Measurements from ENCODE around the gene THY1.

THY1 gene

DNA sequence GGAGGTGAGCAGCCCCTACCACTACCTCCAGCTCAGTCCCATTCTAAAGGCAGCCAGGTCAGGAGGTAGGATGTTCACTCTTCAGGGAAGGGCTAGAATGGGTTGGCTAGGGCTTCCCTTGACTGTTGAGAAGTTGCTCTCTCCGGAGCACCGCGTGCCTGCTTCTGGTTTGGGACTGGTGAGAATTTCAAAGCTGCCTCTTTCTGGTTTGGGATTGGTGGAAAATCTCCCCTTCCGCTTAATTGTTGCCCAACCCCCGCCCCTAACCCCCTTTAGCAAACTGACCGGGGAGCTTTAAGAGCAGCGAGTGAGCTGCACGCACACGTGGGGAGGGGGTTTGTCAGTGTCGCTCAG is 42.2 kb downstream of the THY1 start:
- peak overlapping the region; percentile 53 for H3K4me3 ChIP-seq (ENCODE audit: low read length)

DNA sequence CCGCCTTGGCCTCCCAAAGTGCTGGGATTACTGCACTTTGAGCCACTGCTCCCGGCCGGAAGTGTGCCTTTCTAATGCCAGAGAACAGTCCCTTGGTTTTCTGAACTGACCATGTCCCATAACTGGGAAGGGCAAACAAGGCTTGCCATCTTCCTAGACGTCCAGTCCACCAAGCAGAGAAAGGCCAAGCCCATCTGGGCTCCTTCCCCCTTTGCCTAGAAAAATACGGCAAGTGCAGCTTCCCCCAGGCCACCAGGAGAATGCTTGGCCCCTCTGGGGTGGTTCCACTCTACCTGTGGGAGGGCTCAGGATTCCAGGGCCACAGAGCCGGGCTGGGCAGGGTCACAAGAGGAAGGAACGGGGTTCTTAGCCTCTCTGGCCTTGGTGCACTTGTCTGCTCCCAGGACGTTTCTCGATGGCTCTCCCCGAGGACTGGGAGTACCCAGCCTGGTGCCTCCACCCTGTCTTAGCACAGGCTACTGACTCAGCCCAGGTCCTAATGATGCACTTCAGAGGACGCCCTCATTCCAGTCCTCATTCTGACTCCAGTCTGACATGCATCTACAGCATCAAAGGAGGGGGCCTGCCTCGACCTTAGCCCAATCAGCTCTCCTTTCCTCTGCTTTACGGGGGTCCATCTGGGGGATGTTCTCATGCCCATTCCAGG is 42.7 kb downstream of the THY1 start:
- TF ChIP-seq, protein P1, sequence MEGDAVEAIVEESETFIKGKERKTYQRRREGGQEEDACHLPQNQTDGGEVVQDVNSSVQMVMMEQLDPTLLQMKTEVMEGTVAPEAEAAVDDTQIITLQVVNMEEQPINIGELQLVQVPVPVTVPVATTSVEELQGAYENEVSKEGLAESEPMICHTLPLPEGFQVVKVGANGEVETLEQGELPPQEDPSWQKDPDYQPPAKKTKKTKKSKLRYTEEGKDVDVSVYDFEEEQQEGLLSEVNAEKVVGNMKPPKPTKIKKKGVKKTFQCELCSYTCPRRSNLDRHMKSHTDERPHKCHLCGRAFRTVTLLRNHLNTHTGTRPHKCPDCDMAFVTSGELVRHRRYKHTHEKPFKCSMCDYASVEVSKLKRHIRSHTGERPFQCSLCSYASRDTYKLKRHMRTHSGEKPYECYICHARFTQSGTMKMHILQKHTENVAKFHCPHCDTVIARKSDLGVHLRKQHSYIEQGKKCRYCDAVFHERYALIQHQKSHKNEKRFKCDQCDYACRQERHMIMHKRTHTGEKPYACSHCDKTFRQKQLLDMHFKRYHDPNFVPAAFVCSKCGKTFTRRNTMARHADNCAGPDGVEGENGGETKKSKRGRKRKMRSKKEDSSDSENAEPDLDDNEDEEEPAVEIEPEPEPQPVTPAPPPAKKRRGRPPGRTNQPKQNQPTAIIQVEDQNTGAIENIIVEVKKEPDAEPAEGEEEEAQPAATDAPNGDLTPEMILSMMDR (IDR thresholded peaks at IDR 0.05; ENCODE audit: insufficient read depth, low read depth, low read length, missing control alignments) = no peak
- DNase-seq (ENCODE audit: low read depth) = peak; percentile 65

More for the DNA sequence above, 42.2 kb downstream of the THY1 start:
- DNase-seq (ENCODE audit: low read depth) = no peak
- TF ChIP-seq, protein P1 (IDR thresholded peaks at IDR 0.05; ENCODE audit: insufficient read depth, low read depth, low read length, missing control alignments) = no peak

DNA sequence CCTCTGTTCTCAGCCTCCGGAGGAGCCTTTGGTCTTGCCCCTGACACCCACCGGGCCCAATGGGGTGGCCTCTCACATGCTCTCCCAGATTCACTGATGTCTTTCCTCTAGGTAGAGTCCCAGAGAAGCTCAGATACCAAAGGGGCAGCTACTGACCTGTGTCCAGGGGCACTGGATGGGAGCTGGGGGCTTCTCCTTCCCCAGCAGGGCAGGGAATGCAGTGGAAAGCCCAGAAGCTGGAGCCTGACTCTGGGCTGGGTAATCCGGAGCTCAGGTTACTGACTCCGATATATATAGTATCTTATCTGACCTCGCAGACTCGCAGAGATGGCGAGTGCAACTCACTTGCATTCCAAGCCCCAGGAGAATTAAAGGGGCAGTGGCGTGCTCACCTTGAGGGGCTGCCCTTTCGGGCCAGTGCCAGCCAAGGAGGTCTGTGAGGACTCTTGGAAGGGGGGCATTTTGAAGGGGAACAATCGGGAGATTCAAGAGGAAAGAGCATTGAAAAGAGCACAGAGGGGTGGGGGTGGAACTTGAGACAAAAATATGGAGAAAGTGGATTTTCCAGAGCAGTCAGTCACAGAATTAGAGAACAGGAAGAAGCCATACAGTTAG is 44.0 kb downstream of the THY1 start:
- DNase-seq (ENCODE audit: low read depth) = no peak
- TF ChIP-seq, protein P1 (IDR thresholded peaks at IDR 0.05; ENCODE audit: insufficient read depth, low read depth, low read length, missing control alignments) = no peak
- no peak overlapping the region for H3K4me3 ChIP-seq (ENCODE audit: low read length)

More for the DNA sequence above, 42.7 kb downstream of the THY1 start:
- no peak overlapping the region for H3K4me3 ChIP-seq (ENCODE audit: low read length)

DNA sequence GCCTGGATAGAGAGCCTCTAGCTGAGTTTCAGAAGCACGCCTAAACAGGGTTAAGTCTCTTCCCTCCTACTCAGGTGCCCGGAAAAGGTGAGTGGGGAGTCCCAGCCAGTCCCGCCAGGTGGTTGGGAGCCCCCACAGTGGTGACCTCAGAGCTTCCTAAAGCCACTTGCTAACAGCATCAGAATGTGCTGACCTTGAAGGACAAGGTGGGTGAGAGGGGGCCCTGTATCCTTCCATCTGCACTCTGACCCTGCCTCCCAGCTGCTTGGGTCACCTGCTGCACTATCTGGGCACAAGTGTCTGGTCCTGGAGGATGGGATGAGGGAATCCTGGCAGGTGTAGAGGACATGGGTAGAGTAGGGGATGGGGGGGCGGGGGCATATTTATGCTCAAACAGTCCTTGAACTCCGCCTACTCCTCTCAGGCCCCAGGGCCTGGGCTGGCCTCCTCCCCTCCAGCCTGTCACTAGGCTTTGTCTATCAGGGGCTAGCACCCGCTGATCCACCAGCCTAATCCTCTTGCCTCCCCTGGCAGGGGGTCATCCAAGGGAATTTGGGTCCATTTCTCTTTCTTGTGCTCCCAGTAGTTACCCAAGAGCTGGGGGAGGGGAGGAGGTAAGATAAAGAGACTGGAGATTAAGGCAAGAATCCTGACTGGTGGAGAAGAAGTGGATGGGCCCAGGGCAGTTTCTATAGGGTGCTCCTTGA is 44.9 kb downstream of the THY1 start:
- DNase-seq (ENCODE audit: low read depth) = no peak
- H3K4me3 ChIP-seq (ENCODE audit: low read length) = no peak overlapping the region
- TF ChIP-seq, protein P1 (IDR thresholded peaks at IDR 0.05; ENCODE audit: insufficient read depth, low read depth, low read length, missing control alignments) = no peak

DNA sequence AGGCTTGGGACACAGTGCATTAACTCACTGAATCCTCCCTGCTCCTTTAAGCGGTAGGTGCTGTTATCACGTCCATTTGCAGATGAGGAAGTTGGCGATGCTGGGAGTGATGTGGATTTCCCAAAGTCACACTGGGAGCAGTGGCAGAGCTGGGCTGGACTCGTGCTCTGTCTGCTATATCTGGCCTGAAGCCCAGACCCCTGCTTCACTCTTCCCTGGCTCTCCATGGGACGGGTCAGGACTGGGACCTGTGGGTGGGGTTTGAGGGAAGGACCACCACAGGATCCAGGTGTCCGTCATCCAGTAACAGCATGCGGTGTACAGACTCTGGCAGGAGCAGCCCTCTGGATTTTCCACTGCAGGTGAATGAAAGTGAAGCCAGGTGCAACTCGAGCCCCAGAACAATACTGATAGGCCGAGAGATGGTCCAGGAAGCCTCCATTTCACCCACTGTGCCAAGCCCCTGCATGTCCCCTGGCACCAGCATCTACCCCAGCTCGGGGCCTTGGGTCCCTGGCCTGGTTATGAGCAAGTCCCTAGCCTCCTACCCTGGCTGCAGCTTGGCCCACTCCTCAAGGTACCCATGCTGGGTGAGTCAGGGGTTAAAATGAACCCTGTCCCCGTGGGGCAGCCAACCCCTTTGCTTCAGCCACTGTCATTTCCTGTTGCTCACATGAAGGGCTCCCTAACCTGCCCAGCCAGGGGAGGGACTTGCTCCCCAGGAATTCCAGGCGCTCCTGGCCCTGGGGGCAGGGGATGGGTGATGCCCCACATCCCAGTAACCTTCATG is 45.7 kb downstream of the THY1 start:
- TF ChIP-seq, protein P1 (IDR thresholded peaks at IDR 0.05; ENCODE audit: insufficient read depth, low read depth, low read length, missing control alignments) = no peak
- peak; percentile 69 for DNase-seq (ENCODE audit: low read depth)
- H3K4me3 ChIP-seq (ENCODE audit: low read length) = no peak overlapping the region

DNA sequence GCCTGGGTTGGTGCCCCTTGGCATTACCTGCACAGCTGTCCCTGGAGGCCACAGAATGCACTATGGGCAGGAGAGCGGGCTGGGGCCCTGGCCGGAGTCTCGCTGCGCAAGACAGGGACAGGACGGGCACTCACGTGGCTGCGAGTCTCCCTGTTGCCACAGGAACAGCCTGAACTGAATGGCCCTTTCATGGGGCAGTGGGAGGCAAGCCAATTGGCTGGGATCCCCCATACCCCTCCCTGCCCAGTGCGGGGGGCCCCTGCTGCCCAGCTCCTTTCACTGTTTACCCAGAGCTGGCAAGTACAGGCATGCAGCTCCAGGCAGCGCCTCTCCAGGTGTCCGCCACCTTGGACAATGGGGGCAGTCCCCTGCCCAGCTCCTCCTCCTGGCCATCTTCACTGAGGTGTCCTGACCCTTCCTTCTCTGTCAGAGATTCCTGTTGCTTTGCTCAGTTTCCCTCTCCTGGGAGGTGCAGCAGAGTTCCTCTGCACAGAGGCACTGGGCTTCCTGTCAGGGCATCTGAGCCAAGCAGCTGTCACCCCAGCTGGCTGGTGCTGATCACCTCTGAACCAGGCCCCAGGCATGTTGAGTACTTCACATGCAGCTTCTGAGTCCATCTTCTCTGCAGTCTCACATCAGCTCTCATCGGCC is 46.6 kb downstream of the THY1 start:
- DNase-seq (ENCODE audit: low read depth) = peak; percentile 63
- no peak overlapping the region for H3K4me3 ChIP-seq (ENCODE audit: low read length)
- TF ChIP-seq, protein P1 (IDR thresholded peaks at IDR 0.05; ENCODE audit: insufficient read depth, low read depth, low read length, missing control alignments) = no peak

All from epithelial cell of esophagus (primary cell).